ENCODE data around the gene SRP68.

The SRP68 gene

GRCh38 chr17:75996665-75997590 lies 75.4 kb downstream of the SRP68 start:
- no peak for DNase-seq (ENCODE audit: low spot score)

GRCh38 chr17:75995385-75995925 lies 76.9 kb downstream of the SRP68 start:
- no peak for DNase-seq (ENCODE audit: low spot score)

DNA sequence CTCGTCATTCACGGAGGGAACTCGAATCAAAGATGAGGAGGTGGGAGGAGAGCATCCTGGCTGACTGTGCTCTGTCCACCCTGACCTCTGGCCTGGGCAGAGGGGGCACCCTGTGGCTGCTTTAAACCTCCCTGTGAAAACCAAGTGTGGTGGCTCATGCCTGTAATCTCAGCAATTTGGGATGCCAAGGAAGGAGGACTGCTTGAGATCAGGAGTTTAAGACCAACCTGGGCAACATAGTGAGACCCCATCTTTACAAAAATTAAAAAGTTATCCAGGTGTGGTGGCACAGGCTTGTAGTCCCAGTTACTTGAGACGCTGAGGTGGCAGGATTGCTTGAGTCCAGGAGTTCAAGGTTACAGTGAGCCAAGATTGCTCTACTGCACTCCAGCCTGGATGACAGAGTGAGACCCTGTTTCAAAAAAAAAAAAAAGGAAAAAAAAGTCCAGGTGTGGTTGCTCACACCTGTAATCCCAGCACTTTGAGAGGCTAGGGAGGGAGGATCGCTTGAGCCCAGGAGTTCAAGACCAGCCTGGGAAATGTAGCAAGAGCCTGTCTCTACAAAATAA lies 77.4 kb downstream of the SRP68 start:
- no peak for DNase-seq (ENCODE audit: low spot score)

DNA sequence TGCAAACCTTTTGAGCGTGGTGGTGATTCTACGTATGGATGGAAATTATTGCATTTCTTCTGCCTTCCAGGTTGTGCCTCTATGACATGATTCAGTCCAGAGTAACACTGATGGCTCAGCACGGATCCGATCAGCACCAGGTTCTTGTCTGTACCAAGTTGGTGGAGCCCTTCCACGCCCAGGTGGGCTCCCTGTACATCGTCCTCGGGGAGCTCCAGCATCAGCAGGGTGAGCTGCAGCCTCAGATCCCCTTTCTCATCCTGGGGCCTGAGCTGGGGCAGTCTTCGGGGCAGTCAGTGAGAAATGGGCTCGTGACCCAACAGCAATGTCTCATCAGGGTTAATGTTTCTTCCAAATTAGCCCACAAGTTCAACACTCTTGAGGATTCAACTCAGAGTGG lies 80.9 kb downstream of the SRP68 start:
- no peak for DNase-seq (ENCODE audit: low spot score)

Data from putamen (tissue), 1 donor.